Memory B cell (primary cell): ENCODE results near the gene CCDC183.
A peak's percentile ranks its signal among the peaks of the same experiment; 100 is the strongest.
"Not testable (repeated sequence)": the region's sequence is repeated elsewhere in the genome, so short reads cannot be mapped to it uniquely, and the experiment has no call there.

Experiments used
- ATAC-seq: fragments of 150-1000 bp; cut with Tn5 transposase; 2 replicates; pipeline ENCODE4 v1.10.0; 2021; ENCODE audit warnings: low read depth, mild to moderate bottlenecking, moderate library complexity
- DNase-seq, 2 donors: peaks; one replicate each; pipeline ENCODE4 v3.0.0; 2022; ENCODE audit warnings: low spot score in 2 of 2
- H3K27ac Mint-ChIP-seq: one replicate; pipeline ENCODE4 v1.8.0; 2022; ENCODE audit warnings: mild to moderate bottlenecking, moderate library complexity, mixed read lengths
- H3K27me3 Mint-ChIP-seq: one replicate; pipeline ENCODE4 v1.8.0; 2022; ENCODE audit warnings: mixed read lengths
- H3K36me3 Mint-ChIP-seq: one replicate; pipeline ENCODE4 v1.8.0; 2022; ENCODE audit warnings: mild to moderate bottlenecking, mixed read lengths
- H3K4me1 Mint-ChIP-seq: one replicate; pipeline ENCODE4 v1.8.0; 2022; ENCODE audit warnings: mixed read lengths
- H3K4me3 Mint-ChIP-seq: one replicate; pipeline ENCODE4 v1.8.0; 2022; ENCODE audit warnings: mild to moderate bottlenecking, moderate library complexity, mixed read lengths
- H3K9me3 Mint-ChIP-seq: one replicate; pipeline ENCODE4 v1.8.0; 2022; ENCODE audit warnings: mixed read lengths

The CCDC183 gene

GRCh38 chr9:136794281-136794999 lies 1.7 kb upstream of the CCDC183 start:
- Mint-ChIP-seq H3K36me3 (no peaks in the 10 kb centered on the region), H3K4me3 (no peak overlapping the region), H3K9me3 (no peaks in the 10 kb centered on the region), H3K4me1 (peaks cover 4% of the 10 kb centered on the region), H3K27me3 (no peaks in the 10 kb centered on the region), H3K27ac (no peak overlapping the region)
- no peak for ATAC-seq
- DNase-seq, result no peak

- Mint-ChIP-seq H3K36me3 (no peaks in the 10 kb centered on the region), H3K9me3 (no peaks in the 10 kb centered on the region), H3K4me3 (no peak overlapping the region), H3K4me1 (peaks cover 4% of the 10 kb centered on the region), H3K27ac (no peak overlapping the region), H3K27me3 (no peaks in the 10 kb centered on the region)
- no peak for ATAC-seq
- DNase-seq, result no peak
Measured at GRCh38 chr9:136795000-136795348, 1.2 kb upstream of the CCDC183 start.

GRCh38 chr9:136796775-136797347 lies 723 bp downstream of the CCDC183 start:
- peaks cover 11% of the 10 kb centered on the region for H3K4me1 Mint-ChIP-seq
- H3K36me3 Mint-ChIP-seq, H3K27me3 Mint-ChIP-seq, H3K4me3 Mint-ChIP-seq, H3K9me3 Mint-ChIP-seq, H3K27ac Mint-ChIP-seq, ATAC-seq, DNase-seq: not testable (repeated sequence)

GRCh38 chr9:136798708-136799078 lies 2.6 kb downstream of the CCDC183 start:
- no peak overlapping the region for H3K4me3 Mint-ChIP-seq
- H3K36me3 Mint-ChIP-seq, result peaks cover 3% of the 10 kb centered on the region
- H3K27me3 Mint-ChIP-seq, result peaks cover 4% of the 10 kb centered on the region
- peaks cover 11% of the 10 kb centered on the region for H3K4me1 Mint-ChIP-seq
- no peak for ATAC-seq
- H3K27ac Mint-ChIP-seq, result no peak overlapping the region
- DNase-seq, result no peak
- H3K9me3 Mint-ChIP-seq, result no peaks in the 10 kb centered on the region

GRCh38 chr9:136799079-136799853 lies 3.1 kb downstream of the CCDC183 start:
- Mint-ChIP-seq H3K4me1 (peaks cover 15% of the 10 kb centered on the region), H3K27ac (no peak overlapping the region), H3K9me3 (no peaks in the 10 kb centered on the region), H3K36me3 (peaks cover 7% of the 10 kb centered on the region), H3K27me3 (peaks cover 4% of the 10 kb centered on the region), H3K4me3 (no peak overlapping the region)
- ATAC-seq, result no peak
- no peak for DNase-seq

- H3K4me3 Mint-ChIP-seq, result peak overlapping the region; percentile 85
- H3K27ac Mint-ChIP-seq, result peak overlapping the region; percentile 35
- ATAC-seq (peak; percentile 72), DNase-seq (peak; percentile 68 to 70)
- H3K9me3 Mint-ChIP-seq, result no peaks in the 10 kb centered on the region
- peaks cover 4% of the 10 kb centered on the region for H3K27me3 Mint-ChIP-seq
- H3K4me1 Mint-ChIP-seq, result peaks cover 15% of the 10 kb centered on the region
- peaks cover 7% of the 10 kb centered on the region for H3K36me3 Mint-ChIP-seq
Measured at GRCh38 chr9:136799854-136800657, 3.9 kb downstream of the CCDC183 start.

- no peak for ATAC-seq
- Mint-ChIP-seq H3K4me3 (no peak overlapping the region), H3K27me3 (peaks cover 4% of the 10 kb centered on the region), H3K9me3 (no peaks in the 10 kb centered on the region), H3K27ac (no peak overlapping the region), H3K36me3 (peaks cover 10% of the 10 kb centered on the region), H3K4me1 (peaks cover 22% of the 10 kb centered on the region)
- DNase-seq, result no peak
Measured at GRCh38 chr9:136802321-136802720, 6.2 kb downstream of the CCDC183 start.

- H3K27me3 Mint-ChIP-seq, H3K27ac Mint-ChIP-seq: not testable (repeated sequence)
Measured at GRCh38 chr9:136803009-136803550, 6.9 kb downstream of the CCDC183 start.

GRCh38 chr9:136803551-136804508 lies 7.7 kb downstream of the CCDC183 start:
- no peak overlapping the region for H3K27ac Mint-ChIP-seq
- H3K9me3 Mint-ChIP-seq, result no peaks in the 10 kb centered on the region
- H3K36me3 Mint-ChIP-seq, result peaks cover 10% of the 10 kb centered on the region
- ATAC-seq (no peak), DNase-seq (no peak)
- peaks cover 24% of the 10 kb centered on the region for H3K4me1 Mint-ChIP-seq
- peaks cover 4% of the 10 kb centered on the region for H3K27me3 Mint-ChIP-seq
- no peak overlapping the region for H3K4me3 Mint-ChIP-seq

More at GRCh38 chr9:136803009-136803550, 6.9 kb downstream of the CCDC183 start:
- not testable (repeated sequence) for H3K9me3 Mint-ChIP-seq, DNase-seq, H3K4me3 Mint-ChIP-seq, ATAC-seq
- peaks cover 22% of the 10 kb centered on the region for H3K4me1 Mint-ChIP-seq
- H3K36me3 Mint-ChIP-seq, result peaks cover 10% of the 10 kb centered on the region

- H3K4me1 Mint-ChIP-seq, result peaks cover 28% of the 10 kb centered on the region
Measured at GRCh38 chr9:136804509-136805206, 8.5 kb downstream of the CCDC183 start.

GRCh38 chr9:136805207-136805740 lies 9.1 kb downstream of the CCDC183 start:
- Mint-ChIP-seq H3K4me3 (peak overlapping the region; percentile 24), H3K27me3 (peaks cover 4% of the 10 kb centered on the region), H3K4me1 (peaks cover 26% of the 10 kb centered on the region), H3K9me3 (no peaks in the 10 kb centered on the region), H3K36me3 (peaks cover 10% of the 10 kb centered on the region), H3K27ac (no peak overlapping the region)
- ATAC-seq (no peak), DNase-seq (no peak)

More at GRCh38 chr9:136804509-136805206, 8.5 kb downstream of the CCDC183 start:
- ATAC-seq (no peak), DNase-seq (no peak)
- Mint-ChIP-seq H3K36me3 (peaks cover 10% of the 10 kb centered on the region), H3K4me3 (no peak overlapping the region), H3K9me3 (no peaks in the 10 kb centered on the region), H3K27me3 (peaks cover 4% of the 10 kb centered on the region), H3K27ac (no peak overlapping the region)

- Mint-ChIP-seq H3K36me3 (peaks cover 12% of the 10 kb centered on the region), H3K9me3 (no peaks in the 10 kb centered on the region), H3K27ac (no peak overlapping the region), H3K4me1 (peaks cover 21% of the 10 kb centered on the region), H3K4me3 (peak overlapping the region; percentile 93), H3K27me3 (peaks cover 4% of the 10 kb centered on the region)
- ATAC-seq, result no peak
- DNase-seq, result no peak
Measured at GRCh38 chr9:136806067-136806466, 9.9 kb downstream of the CCDC183 start.
